ENCODE data around the gene MRPS5.

- TF ChIP-seq CTCF (IDR thresholded peaks at IDR 0.05), result no peak
- TF ChIP-seq EP300 (IDR thresholded peaks at IDR 0.05), result no peak
Measured at GRCh38 chr2:95071856-95072255, 49.8 kb downstream of the MRPS5 start.
